AML-193 (cell line): ENCODE measurements around the gene OR8B8.
"Not testable (repeated sequence)": the region's sequence is repeated elsewhere in the genome, so short reads cannot be mapped to it uniquely, and the experiment has no call there.

ENCODE experiments used
- DNase-seq, 2 experiments: peaks; one replicate each; lab custom pipeline; 2025; lab: John Stamatoyannopoulos, UW

Gene OR8B8, protein sequence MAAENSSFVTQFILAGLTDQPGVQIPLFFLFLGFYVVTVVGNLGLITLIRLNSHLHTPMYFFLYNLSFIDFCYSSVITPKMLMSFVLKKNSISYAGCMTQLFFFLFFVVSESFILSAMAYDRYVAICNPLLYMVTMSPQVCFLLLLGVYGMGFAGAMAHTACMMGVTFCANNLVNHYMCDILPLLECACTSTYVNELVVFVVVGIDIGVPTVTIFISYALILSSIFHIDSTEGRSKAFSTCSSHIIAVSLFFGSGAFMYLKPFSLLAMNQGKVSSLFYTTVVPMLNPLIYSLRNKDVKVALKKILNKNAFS

DNA sequence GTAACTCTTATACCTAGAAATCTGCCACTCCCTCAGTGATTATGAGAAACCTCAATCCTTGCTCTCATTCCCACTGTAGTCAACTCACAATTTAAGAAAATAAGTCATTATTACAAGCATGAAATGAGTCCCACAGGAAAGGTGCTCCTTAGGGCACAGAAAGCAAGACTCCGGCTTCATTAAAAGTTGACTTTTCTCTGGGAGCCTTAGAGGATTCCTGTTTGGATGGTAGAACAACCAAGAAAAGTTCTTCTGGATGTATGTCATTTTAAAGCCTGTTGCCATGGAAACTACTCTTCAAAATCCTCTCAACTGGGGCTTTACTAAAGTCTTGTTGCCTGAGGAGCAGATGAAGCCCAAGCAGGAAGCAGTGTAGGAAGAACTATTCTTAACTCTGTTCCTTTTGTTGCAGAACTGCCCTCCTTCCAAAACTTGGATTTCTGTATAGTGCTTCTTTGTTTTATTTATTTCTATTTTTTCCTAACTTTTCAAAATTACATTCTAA is at the start of gene OR8B8:
Gene OR8B8, minus strand, starts transcription at position 51 of the 505 bp plus-strand sequence. CDS start 4,611 bp downstream, outside the sequence.
- no peak for DNase-seq

DNA sequence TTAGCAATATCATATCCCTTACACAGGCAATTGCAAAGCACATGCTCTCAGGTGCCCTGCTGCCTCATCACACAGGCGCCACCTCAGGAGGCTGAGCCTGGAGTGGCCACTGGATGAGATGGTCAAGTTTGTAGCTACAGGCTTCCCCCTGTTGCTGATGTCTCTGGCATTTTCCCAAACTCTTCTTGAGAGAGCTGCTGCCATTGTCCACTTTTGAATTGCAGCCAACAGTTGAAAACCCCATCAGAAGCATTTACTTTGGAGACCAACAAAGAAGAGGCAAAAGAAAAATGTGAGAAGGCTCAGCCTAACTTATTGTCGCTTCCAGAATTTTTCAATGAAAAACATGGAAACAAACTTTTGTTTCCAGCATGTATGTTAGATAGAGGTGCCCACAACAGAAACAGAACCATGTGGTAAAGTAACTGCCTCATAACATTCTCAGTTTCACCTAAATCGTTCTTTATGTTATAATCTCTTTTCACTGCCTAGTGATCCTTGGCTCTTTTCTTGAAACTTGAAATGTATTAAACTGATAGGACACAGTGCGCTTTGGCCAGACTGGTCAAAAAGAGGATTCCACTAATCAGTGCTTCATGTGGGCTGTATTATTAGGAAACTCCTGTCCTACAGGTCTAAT is 47.6 kb upstream of the OR8B8 start:
- DNase-seq: no peak

DNA sequence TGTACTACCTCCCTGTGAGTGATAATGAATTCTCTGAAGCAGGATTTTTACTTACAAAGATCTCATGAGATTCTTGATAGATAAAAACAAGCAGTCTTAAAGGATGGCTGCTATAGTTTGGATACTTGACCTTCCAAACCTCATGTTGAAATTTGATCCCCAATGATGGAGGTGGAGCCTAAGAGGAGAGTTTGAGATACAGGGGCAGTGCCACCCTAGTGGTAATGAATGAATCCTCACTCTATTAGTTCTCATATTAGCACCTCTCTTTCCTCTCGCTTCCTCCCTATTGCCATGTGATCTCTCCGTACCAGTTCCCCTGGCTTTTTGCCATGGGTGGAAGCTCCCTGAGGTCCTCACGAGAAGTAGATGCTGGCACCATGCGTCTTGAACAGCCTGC is 37.9 kb upstream of the OR8B8 start:
- DNase-seq: no peak

DNA sequence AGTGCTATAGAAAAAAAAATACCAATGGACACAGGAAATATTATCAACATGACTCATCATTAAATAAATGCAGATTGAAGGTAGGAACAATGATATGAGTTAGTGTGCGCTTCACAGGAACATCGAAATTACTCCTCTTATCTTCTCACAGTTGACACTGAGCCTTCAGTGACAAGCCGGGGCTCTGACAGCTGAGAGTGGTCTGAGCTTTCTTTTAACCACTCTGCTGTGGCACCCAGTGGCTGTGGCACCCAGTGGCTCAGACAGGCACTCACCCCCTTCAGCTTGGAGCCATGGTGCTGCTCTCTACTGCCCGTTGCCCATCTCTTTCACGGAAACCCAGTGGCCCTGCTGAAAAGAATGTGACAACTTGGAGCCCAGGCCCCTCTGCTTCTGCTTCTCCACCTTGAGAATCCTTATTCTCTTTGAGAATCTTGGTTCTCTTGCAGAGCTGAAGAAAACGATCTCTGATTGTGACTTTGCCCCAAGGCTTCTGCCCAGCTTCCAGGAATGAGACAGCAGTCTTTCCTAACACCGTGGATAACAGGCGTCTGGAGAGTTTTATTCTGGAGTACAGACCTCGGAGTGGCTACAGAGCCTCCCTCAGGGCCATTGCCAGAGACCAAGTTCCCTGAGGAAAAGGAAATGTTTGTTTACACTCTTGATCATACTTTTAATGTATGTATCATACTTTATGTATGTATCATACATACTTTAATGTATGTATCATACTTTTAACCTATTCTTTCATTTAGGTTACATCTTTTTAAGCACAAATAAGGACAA is 37.1 kb upstream of the OR8B8 start:
- no peak for DNase-seq

DNA sequence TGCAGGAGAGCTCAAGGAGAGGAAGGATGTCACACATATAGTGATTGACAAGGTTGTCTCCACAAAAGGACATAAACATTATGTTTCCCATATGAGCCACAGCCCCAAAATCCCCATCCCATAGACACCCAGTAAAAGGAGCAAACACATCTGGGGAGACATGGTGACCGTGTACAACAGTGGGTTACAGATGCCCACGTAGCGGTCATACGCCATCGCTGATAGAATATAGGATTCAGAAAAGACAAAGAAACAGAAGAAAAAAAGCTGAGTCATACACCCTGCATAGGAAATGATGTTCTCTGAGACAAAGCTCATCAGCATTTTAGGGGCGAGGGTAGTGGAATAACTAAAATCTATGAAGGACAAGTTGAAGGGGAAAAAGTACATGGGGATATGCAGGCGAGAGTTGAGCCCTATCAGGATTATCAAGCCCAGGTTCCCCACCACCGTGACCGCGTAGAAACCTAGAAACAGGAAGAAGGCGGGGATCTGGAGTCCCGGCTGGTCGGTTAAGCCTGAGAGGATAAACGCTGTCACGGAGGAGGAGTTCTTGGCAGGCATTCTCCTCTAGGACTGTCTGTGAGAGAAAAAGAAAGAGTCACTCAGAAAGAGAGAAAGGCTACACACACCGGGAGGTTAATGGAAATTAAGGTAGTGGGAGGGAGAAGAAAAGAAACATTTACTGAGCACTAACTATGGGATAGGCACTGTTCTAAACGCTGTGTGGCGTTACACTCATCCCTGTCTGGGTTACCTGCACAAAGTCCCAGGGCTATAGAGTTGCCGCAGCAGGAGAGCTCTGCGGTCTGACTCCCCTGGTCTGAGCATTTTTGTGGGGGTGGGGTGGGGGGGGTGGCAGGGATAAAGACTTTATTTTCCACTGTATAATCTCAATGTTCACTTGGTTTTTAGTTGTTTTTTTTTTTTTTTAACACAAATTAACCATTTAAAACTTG is 36.1 kb upstream of the OR8B8 start:
- peak; percentile 45 to 70 for DNase-seq

DNA sequence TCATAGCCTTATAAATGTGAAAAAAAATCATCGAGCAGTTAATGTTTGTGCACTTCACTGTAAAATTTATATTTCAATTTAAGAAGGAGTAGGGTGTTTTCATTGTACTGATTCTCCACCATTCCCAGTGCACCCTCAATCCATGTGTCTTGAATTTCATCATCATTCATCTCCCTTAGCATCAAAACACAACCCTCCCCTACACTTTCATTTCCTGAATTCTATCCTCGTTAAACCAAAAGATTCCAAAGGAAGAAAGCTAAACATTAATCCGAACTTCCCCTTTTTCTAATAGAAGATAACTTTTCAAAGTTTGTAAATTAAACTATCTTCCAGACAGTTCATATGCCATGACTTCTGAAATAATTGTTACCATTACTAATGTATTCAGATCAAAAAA is 34.1 kb upstream of the OR8B8 start:
- DNase-seq: no peak

DNA sequence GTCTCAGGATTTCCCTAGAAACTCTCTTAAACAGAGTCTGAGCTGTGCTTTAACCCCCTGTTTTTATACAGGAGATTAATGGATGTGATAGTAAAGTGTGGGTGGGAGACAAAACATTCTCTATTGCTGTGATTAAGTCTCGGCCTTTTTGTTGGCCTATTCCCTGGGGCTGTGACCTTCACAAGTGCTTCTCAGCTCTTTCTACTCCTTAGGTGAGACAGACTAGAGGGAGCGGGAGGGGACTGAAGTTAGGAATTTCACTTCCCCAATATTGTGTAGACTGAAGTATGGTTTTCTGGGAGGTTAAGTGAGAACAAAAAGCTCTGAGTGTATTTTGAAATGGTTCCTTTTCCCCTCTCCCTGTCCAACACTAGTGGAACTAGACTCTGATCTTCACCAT is 29.8 kb upstream of the OR8B8 start:
- DNase-seq: no peak

DNA sequence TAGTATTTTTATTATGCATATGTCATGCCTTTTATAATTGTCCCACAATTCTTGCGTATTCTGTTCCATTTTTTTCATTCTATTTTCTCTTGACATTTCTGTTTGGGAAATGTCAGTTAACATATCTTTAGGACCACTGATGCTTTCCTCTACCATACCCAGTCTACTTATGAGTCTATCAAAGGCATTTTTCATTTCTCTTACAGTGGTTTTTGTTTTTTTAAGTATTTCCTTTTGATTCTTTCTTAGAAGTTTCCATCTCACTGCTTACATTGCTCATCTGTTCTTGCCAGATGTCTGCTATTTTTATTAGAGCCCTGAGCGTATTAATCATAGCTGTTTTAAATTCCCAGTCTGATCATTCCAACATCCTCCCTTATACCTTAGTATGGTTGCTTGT is 29.3 kb upstream of the OR8B8 start:
- no peak for DNase-seq

DNA sequence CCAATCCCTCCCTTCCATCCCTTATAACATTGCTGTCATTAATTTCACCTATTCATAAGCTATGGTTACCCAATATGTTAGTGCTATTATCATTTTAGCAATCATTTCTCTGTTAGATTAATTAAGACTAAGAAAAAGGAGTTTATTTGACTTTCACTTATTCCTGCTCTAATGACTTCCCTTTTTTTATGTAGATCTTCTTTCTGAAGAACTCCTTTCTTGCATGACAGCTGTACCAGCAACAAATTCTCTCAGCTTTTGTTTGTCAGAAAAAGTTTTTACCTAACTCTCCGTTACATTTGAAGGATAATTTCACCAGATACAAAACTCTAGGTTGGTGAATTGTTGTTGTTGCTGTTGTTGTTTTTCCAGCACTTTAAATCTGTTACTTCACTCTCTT is 28.6 kb upstream of the OR8B8 start:
- no peak for DNase-seq

DNA sequence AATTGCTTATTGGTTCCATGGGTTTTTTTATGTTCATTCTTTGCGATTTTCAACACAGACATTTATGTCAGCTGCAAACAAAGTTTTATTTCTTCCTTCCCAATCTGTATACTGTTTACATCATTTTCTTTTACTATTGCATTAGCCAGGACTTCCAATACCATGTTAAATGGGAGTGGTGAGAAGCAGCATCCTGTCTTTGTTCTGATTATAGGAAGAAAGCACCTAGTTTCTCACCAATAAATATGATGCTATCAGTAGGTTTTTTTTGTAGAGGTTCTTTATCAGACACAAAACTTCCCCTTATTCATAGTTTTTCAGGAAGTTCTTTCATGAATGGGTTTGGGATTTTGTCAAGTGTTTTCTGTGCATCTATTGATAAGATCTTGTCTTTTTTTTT is 28.0 kb upstream of the OR8B8 start:
- DNase-seq: no peak

DNA sequence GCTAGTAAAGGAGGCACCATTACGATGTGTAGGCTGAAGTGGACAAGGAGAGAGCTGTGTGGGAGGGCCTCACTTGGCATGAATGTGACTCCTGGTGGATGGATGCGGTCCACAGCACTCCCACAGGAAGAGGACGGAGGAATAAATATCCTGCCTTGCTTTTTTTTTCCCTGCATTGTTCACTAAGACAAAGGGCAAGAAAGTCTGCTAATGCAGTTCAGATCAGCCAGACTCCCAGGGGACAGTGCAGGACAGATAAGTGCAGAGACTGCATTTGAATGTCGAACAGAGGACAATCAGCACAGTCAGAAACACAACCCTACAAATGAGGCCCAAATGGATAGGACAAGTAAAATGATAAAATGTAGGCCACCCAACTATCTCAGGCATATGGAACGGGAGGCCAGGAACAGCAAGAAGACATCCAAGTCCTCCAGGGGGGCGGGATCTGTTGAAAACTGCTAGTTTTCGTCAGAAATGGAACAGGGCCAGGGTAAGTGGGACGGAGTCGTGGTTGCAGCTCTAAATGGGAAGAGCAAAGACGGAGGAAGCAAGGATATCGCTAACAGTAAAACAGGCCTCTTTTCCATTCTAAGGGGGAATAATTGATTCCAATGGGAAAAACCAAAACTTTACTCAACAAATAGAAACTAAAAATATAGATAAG is 25.2 kb upstream of the OR8B8 start:
- DNase-seq: no peak

DNA sequence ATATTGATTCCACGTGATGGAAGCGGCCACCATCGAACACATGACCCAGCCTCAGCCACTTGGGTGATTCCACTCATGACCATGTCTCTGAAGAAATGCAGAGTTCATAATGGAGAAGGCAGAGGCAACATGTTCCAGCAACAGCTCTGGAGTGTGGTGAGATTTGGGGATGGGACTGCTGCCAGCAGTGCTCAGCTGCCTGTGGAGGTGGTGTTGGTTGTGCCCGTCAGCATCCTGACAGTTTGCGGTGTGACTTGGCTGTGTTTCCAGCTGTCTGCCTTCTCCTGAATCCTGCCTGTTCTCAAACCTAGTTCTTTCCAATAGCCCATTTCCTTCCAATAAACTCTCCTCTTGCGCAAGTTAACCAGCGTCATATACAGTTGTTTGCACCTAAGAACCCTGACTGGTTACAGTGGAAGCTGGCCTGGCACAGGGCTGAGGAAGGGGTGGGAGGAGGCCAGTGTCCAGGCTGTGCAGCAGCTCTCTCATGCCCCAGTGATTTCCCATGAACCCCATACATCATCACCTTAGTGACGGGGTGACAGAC is 22.0 kb upstream of the OR8B8 start:
- DNase-seq: no peak

DNA sequence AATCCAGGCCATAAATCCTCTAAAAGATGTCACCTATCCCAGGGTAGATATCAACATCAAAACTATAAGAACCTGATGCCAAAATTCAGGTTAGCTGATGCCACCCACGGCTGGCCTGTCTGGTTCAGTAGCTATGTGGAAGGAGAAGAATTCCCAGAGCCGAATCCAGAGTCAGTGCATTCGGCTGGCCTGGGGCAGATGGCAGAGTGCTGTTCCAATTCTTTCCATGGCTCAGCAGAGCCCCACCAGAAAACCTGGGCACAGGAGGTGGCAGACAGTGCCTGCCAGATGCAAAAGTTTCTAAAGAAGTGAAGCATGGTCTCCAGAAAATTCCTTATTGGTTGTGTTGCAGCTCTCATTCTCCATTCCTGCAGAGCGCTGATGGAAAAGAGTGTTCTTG is 19.9 kb upstream of the OR8B8 start:
- DNase-seq: no peak

DNA sequence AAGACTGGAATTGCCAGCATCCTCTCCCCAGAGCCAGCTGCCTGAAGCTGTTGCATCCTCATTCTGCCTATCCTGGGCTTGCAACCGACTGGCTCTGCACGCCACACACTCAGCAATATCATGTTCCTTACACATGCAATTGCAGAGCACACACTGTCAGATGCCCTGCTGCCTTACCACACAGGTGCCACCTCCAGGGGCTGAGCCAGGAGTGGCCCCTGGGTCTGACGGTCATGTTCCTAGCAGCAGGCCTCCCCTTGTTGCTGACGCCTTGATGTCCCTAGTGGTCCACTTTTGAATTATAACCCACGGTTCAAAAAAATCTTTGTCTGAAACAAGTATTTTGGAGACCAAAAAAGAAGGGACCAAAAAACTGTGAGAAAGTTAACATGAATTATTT is 18.5 kb upstream of the OR8B8 start:
- no peak for DNase-seq

DNA sequence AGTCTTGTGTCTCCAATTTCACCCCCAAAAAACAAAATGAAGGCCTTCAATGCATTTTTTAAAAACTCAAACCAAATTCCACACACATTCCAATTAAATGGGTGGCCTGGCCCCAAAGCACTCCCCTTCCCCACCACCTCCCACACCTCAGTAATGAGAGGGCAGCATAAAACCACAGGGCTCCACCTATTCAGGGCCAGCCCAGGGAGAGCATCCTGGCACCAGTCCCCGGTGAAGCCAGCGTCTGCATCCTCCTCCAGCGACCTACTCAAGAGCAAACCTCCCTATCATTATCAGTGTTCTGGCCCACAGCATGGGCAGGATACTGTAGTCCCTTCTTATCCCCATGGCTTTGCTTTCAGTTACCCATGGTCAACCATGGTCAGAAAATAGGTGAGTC is 17.8 kb upstream of the OR8B8 start:
- no peak for DNase-seq

DNA sequence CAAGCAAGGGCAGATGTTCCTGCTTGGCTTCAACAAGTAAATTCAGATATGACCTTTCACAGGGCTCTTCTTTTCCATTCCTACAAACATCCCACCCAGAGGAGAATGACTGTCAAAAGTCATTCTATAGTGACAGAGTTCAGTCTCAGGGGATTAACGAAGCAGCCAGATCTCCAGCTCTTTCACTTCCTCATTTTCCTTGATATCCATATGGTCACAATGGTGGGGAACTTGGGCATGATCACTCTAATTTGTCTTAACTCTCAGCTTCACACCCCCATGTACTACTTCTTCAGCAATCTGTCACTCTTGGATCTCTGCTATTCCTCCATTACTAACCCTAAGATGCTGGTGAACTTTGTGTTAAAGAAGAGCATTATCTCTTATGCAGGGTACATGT is 15.0 kb upstream of the OR8B8 start:
- DNase-seq: no peak

DNA sequence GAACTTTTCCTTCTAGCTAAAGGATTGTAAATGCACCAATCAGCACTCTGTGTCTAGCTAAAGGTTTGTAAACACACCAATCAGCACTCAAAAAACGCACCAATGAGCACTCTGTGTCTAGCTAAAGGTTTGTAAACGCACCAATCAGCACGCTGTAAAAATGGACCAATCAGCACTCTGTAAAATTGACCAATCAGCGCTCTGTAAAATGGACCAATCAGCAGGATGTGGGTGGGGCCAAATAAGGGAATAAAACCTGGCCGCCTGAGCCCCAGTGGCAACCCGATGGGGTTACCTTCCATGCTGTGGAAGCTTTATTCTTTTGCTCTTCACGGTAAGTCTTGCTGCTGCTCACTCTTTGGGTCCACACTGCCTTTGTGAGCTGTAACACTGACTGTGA is 13.9 kb upstream of the OR8B8 start:
- DNase-seq: not testable (repeated sequence)

DNA sequence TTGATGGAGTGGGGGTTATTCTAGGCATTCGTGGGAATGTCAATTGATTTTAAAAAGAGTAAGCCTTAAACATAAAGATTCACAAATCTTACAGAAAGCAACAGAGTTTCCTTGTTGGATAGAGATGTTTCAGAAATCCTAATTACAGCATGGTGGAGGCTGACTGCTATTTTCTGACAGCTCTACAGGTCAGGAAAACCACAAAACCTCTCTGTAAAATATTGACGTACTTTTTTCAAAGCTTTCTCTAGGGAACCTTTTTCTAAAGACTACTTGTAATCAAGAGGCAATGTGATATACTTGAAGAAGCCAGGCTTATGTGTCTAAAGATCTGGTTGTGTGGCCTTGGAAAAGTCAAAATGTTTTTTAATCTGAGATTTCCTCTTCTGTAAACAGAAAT is 9.1 kb upstream of the OR8B8 start:
- no peak for DNase-seq

DNA sequence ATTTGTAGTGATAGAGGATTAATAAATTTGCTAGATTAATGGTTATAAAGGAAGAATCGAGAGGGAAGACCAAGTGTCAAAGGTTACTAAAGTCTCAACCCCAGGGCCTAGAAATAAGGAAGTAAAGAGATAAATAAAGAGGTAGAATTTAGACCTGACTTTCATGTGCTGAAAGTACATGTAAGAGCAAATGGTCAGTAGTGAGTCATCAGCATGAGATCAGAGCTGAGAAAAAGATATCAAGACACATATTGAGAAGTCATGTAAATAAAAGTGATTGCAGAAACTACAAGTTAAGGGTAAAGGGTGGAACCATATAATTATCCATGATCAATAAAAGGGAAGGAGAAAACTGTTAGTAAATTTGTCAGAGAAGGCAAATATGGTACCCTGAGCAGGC is 1.4 kb upstream of the OR8B8 start:
- no peak for DNase-seq

DNA sequence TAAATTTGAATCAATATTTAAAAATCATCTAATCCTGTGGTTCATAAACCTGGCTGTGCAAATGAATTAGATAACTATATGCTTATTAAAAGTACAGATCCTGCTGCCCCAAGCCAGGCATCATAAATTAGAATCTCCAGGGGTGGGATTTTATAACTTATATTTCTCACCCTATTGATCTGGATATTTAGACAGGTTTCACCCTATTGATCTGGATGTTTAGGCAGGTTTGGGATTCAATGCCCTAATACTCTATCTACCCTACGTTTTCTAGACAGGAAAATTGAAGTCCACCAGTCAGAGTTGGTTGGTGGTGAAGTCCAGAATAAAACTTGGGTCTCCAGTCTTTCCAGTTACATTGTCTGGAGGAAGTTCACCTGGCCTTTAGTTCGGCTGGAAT is 2.6 kb downstream of the OR8B8 start:
- DNase-seq: no peak

DNA sequence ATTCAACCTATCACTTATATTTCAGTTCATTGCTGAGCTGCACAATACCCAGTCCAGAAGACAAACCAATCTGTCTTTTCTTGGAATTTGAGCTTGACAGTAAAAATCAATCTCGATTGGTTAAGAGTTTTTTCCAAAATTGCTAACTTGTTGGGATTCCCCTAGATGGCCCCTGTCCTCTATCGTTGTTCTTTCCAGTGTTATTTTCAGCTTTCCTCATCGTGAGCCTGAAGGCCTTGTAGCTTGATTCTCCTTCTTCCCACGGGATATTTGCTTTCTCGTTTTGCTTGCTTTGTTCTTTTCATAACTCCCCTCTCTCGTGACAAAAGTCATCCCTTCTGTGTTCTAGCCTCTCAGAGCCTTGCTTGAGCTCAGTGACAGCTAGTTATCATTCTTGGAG is 3.1 kb downstream of the OR8B8 start:
- DNase-seq: no peak
